GM10266 (cell line): Measurements from ENCODE around the gene ERBB4.

Source experiments
- DNase-seq: peaks from one replicate; pipeline ENCODE4 v3.0.0; 2012; ENCODE audit errors: extremely low spot score
- CTCF ChIP-seq: IDR thresholded peaks from 2 replicates; pipeline ENCODE4 v1.5.1; 2012; ENCODE audit warnings: mild to moderate bottlenecking, low read depth; ENCODE audit not compliant: control insufficient read depth, insufficient read depth; ENCODE audit errors: missing control alignments

The ERBB4 gene

GRCh38 chr2:211498551-211499205 is 1039.9 kb downstream of the ERBB4 start:
- no peak for TF ChIP-seq CTCF
- DNase-seq: no peak

- DNase-seq: no peak
- no peak for TF ChIP-seq CTCF
Observed at GRCh38 chr2:211495339-211495738, 1043.3 kb downstream of the ERBB4 start.

GRCh38 chr2:211494536-211494935 is 1044.1 kb downstream of the ERBB4 start:
- no peak for DNase-seq
- TF ChIP-seq CTCF: no peak

GRCh38 chr2:211494085-211494484 is 1044.5 kb downstream of the ERBB4 start:
- TF ChIP-seq CTCF: no peak

GRCh38 chr2:211487733-211488132 is 1050.9 kb downstream of the ERBB4 start:
- DNase-seq: no peak
- no peak for TF ChIP-seq CTCF

More at GRCh38 chr2:211494085-211494484, 1044.5 kb downstream of the ERBB4 start:
- no peak for DNase-seq

GRCh38 chr2:211479536-211480150 is 1059.0 kb downstream of the ERBB4 start:
- DNase-seq: no peak
- no peak for TF ChIP-seq CTCF

- no peak for DNase-seq
- no peak for TF ChIP-seq CTCF
Observed at GRCh38 chr2:211477537-211478275, 1060.9 kb downstream of the ERBB4 start.
